Panc1 (cell line): Measurements from ENCODE around the gene GJC2. TPM values are rescaled to one million over a fixed set of nuclear protein-coding genes. Genes with fewer than 3 reads are reported as not detected.
A peak's percentile ranks its signal among the peaks of the same experiment; 100 is the strongest.

Source experiments
- ATAC-seq: fragments of 200-7000 bp; cut with Tn5 transposase; 2 replicates; pipeline ENCODE4 v1.9.1; 2020; ENCODE audit warnings: mild to moderate bottlenecking, moderate library complexity
- BruUV-seq: library from RNA; stranded (reverse); fragments of 400-500 nt; replicated peaks from 2 replicates; lab custom pipeline; 2021; lab: Mats Ljungman, UMichigan
- CTCF ChIA-PET: fragments of 300-600 bp; sonication (Branson Sonifier 250); formaldehyde crosslinking; loops from one replicate; lab custom pipeline; 2022; ENCODE audit warnings: antibody characterized with exemption; lab: Charles Lee
- POLR2A ChIA-PET: fragments of 300-600 bp; sonication (Branson Sonifier 250); formaldehyde crosslinking; loops from one replicate; lab custom pipeline; 2022; ENCODE audit warnings: antibody characterized with exemption; lab: Charles Lee
- DNase-seq: peaks from one replicate; pipeline ENCODE4 v3.0.0-alpha.2; 2010; ENCODE audit warnings: low read depth, low spot score
- H3K27ac ChIP-seq: 2 replicates; pipeline ENCODE4 v1.5.1; 2011; ENCODE audit warnings: mild to moderate bottlenecking, low read length, inconsistent platforms
- H3K27me3 ChIP-seq: fragments of 200-500 bp; sonication (Bioruptor generic); 2 replicates; pipeline ENCODE4 v1.6.0; 2014; ENCODE audit warnings: low read length, inconsistent platforms; ENCODE audit not compliant: control insufficient read depth, insufficient read depth
- H3K36me3 ChIP-seq: fragments of 200-500 bp; sonication (Bioruptor generic); 2 replicates; pipeline ENCODE4 v1.5.1; 2014; ENCODE audit warnings: inconsistent platforms, mild to moderate bottlenecking, low read length, moderate library complexity; ENCODE audit not compliant: control insufficient read depth, insufficient read depth
- H3K4me1 ChIP-seq: 2 replicates; pipeline ENCODE4 v1.5.1; 2011; ENCODE audit warnings: inconsistent platforms, mild to moderate bottlenecking, low read length, moderate library complexity; ENCODE audit not compliant: control insufficient read depth, insufficient read depth
- H3K4me3 ChIP-seq, 2 experiments: 2 replicates each; pipeline ENCODE4 v1.5.1; 2011 to 2012; ENCODE audit warnings: low read depth in 2 of 2, low read length in 2 of 2, mild to moderate bottlenecking in 2 of 2, inconsistent platforms in 1 of 2, moderate library complexity in 1 of 2
- H3K9me3 ChIP-seq: fragments of 200-500 bp; sonication (Bioruptor generic); 2 replicates; pipeline ENCODE4 v1.5.1; 2014; ENCODE audit warnings: low read depth, mild to moderate bottlenecking, inconsistent platforms, low read length, moderate library complexity; ENCODE audit not compliant: control insufficient read depth, insufficient read depth
- POLR2AphosphoS5 ChIP-seq: IDR thresholded peaks from 2 replicates; pipeline ENCODE4 v1.6.1; 2012; ENCODE audit warnings: mild to moderate bottlenecking, low read depth, low read length, moderate library complexity
- SIN3A ChIP-seq: IDR thresholded peaks from 2 replicates; pipeline ENCODE4 v1.6.1; 2012; ENCODE audit warnings: low read depth, mild to moderate bottlenecking, low read length, moderate library complexity, borderline replicate concordance; ENCODE audit not compliant: insufficient read depth
- TCF7L2 ChIP-seq: IDR thresholded peaks from 2 replicates; pipeline ENCODE4 v1.6.1; 2011; ENCODE audit warnings: mild to moderate bottlenecking, low read depth, low read length, inconsistent platforms
- in situ Hi-C: cut with HindIII; loops from 2 replicates; pipeline ENCODE4 v1.10.0; 2016; ENCODE audit warnings: low sequenced_read_pairs, low pct_unique_long_range_greater_than_20kb
- intact Hi-C: fragments of 100-400 bp; cut with micrococcal nuclease; formaldehyde crosslinking; loops from one replicate; pipeline ENCODE4 v1.10.0; 2022; ENCODE audit not compliant: unreplicated experiment
- total RNA-seq: library from RNA; stranded (reverse); gene quantifications from one replicate; pipeline ENCODE4 v1.2.1, GENCODE V29; 2021; ENCODE audit not compliant: unreplicated experiment
- TF ChIP-seq, protein P1 (sequence below), 2 experiments: IDR thresholded peaks; 2 replicates each; pipeline ENCODE4 v1.6.1; 2011 to 2012; ENCODE audit warnings: low read depth in 2 of 2, control low read depth in 1 of 2, low read length in 1 of 2, mild to moderate bottlenecking in 1 of 2, moderate library complexity in 1 of 2; ENCODE audit not compliant: insufficient read depth in 1 of 2
- TF ChIP-seq, protein P2 (sequence below): fragments of 450-650 bp; IDR thresholded peaks from 2 replicates; pipeline ENCODE4 v1.5.1; 2017; ENCODE audit warnings: mild to moderate bottlenecking

Gene GJC2
- total RNA-seq, 1 experiment from 2014 or later, result 2.4 TPM

DNA sequence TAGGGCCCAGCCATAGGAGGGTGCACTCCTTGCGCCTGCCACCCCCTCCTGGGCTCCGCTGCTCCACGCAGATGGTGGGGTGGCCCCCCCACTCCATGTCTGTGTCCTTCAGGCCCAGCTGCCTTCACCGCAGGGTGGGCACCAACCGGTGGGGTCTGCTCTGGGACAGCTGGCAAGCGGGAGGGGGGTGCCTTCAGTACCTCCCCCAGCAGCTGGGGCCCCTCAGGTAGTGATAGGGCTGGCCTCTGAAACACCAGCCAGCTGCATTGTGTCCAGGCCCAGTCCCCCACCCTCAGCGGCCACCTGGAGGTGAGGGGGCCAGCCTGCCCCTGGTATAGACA, 360 bp downstream of the GJC2 start:
- ChIA-PET POLR2A (no interaction called here), CTCF (interaction anchor here (0.6 kb wide), 2 partner anchors 144 to 307 kb away, joined by 5 to 6 read pairs; a partner anchor contains a TSS)
- no TSS peak for BruUV-seq
- Histone ChIP-seq H3K27me3 (no peaks in the 10 kb centered on the region), H3K4me3 (no peak overlapping the region), H3K4me1 (peaks cover 28% of the 10 kb centered on the region), H3K36me3 (no peaks in the 10 kb centered on the region; the same call in 1 of the 2 replicates), H3K27ac (no peak overlapping the region; the same call in 1 of the 2 replicates), H3K9me3 (no peaks in the 10 kb centered on the region)
- in situ Hi-C loops, result no loop called here
- intact Hi-C loops, result no loop called here
- TF ChIP-seq, protein P1, sequence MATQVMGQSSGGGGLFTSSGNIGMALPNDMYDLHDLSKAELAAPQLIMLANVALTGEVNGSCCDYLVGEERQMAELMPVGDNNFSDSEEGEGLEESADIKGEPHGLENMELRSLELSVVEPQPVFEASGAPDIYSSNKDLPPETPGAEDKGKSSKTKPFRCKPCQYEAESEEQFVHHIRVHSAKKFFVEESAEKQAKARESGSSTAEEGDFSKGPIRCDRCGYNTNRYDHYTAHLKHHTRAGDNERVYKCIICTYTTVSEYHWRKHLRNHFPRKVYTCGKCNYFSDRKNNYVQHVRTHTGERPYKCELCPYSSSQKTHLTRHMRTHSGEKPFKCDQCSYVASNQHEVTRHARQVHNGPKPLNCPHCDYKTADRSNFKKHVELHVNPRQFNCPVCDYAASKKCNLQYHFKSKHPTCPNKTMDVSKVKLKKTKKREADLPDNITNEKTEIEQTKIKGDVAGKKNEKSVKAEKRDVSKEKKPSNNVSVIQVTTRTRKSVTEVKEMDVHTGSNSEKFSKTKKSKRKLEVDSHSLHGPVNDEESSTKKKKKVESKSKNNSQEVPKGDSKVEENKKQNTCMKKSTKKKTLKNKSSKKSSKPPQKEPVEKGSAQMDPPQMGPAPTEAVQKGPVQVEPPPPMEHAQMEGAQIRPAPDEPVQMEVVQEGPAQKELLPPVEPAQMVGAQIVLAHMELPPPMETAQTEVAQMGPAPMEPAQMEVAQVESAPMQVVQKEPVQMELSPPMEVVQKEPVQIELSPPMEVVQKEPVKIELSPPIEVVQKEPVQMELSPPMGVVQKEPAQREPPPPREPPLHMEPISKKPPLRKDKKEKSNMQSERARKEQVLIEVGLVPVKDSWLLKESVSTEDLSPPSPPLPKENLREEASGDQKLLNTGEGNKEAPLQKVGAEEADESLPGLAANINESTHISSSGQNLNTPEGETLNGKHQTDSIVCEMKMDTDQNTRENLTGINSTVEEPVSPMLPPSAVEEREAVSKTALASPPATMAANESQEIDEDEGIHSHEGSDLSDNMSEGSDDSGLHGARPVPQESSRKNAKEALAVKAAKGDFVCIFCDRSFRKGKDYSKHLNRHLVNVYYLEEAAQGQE (IDR thresholded peaks at IDR 0.05; ENCODE audit: insufficient read depth in 1 of 2, low read depth in 2 of 2, low read length in 1 of 2), result no peak
- no peak for TF ChIP-seq SIN3A
- no peak for TF ChIP-seq POLR2AphosphoS5
- TF ChIP-seq, protein P2, sequence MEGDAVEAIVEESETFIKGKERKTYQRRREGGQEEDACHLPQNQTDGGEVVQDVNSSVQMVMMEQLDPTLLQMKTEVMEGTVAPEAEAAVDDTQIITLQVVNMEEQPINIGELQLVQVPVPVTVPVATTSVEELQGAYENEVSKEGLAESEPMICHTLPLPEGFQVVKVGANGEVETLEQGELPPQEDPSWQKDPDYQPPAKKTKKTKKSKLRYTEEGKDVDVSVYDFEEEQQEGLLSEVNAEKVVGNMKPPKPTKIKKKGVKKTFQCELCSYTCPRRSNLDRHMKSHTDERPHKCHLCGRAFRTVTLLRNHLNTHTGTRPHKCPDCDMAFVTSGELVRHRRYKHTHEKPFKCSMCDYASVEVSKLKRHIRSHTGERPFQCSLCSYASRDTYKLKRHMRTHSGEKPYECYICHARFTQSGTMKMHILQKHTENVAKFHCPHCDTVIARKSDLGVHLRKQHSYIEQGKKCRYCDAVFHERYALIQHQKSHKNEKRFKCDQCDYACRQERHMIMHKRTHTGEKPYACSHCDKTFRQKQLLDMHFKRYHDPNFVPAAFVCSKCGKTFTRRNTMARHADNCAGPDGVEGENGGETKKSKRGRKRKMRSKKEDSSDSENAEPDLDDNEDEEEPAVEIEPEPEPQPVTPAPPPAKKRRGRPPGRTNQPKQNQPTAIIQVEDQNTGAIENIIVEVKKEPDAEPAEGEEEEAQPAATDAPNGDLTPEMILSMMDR, result no peak
- TF ChIP-seq TCF7L2, result no peak
- no peak for DNase-seq
- peak; percentile 3; the same call in 1 of the 2 replicates for ATAC-seq

- in situ Hi-C loops (no loop called here), intact Hi-C loops (no loop called here)
- H3K27ac ChIP-seq, result no peak overlapping the region; the same call in 1 of the 2 replicates
- POLR2A ChIA-PET, result no interaction called here
- BruUV-seq, result no TSS peak
- TF ChIP-seq, protein P1 (IDR thresholded peaks at IDR 0.05; ENCODE audit: insufficient read depth in 1 of 2, low read depth in 2 of 2, low read length in 1 of 2), result no peak
- TF ChIP-seq, protein P2, result no peak
- no peaks in the 10 kb centered on the region for H3K27me3 ChIP-seq
- H3K36me3 ChIP-seq, result no peaks in the 10 kb centered on the region; the same call in 1 of the 2 replicates
- CTCF ChIA-PET, result no interaction called here
- H3K9me3 ChIP-seq, result no peaks in the 10 kb centered on the region
- no peak overlapping the region for H3K4me3 ChIP-seq
- ATAC-seq, result peak; percentile 38
- peaks cover 28% of the 10 kb centered on the region for H3K4me1 ChIP-seq
- no peak for DNase-seq
These were observed 890 bp downstream of the GJC2 start for GRCh38 chr1:228150461-228151179.
